Measurements from ENCODE around the gene NT5DC1. TPM values are rescaled to one million over a fixed set of nuclear protein-coding genes. Genes with fewer than 3 reads are reported as not detected.
A peak's percentile ranks its signal among the peaks of the same experiment; 100 is the strongest.

The NT5DC1 gene
- polyA plus RNA-seq, 3 donors: 18.2 to 39.0 (median 28.3) TPM

DNA sequence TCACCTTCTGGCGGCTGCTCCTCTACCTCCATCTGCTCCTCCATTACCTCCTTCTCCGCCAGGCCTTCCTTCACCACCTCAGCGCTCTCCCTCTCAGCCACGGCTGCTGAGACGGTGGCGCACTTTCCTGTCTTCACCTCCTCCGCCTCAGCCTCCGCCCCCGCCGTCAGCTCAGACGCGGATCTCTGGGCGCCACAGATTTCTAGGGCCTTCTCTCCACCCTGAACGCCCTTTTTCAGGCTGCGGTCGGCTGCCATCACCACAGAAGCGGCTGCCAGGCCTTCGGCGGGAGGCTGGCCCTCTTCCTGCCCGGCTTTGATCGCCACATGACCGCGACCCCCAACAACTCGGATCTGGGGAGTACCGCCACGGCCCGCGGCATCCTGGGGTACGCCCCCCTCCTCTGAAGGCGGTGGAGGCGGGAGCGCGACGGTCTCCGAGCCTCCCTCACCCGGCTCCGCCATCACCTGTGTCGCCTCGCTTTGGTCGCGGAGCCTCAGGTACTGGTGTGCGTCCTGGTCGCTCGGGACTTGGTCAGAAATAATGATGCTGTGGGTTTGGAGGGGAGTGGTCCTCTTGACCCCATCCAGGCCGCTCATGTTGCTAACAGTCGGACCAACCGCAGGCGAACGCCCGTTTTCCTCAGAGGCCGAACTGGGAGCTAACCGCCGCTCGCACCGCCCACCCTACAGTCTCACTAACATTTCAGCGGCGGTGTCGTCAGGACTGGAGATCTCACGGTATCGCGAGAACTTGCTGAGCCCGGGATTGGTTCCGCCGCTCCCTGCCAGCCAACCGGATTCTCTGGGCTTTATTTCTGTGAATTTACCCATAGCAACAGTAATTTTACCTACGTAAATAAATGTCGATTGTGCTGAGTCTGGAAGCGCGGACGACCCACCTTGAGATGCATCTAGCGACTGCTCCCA lies 178.8 kb downstream of the NT5DC1 start, which contains the start of gene TSPYL1:
TSS of gene TSPYL1 (minus strand) at position 699 of the 929 bp plus-strand sequence. CDS start at position 599, 100 bp downstream.
- Histone ChIP-seq H3K4me1 (ENCODE audit: control insufficient read depth in 1 of 2, insufficient read depth in 2 of 2, low read length in 2 of 2) (peaks cover 36 to 49% of the 10 kb centered on the region in 2 donors), H3K79me2 (ENCODE audit: insufficient read depth, low read length) (peaks cover 51% of the 10 kb centered on the region), H2AFZ (ENCODE audit: insufficient read depth, low read depth, low read length, poor library complexity, severe bottlenecking) (peak within 1 kb of the TSS; percentile 86), H3K4me3 (replicated peaks in 1 of 3; ENCODE audit: low read depth in 2 of 3, low read length in 3 of 3) (peak within 1 kb of the TSS; percentile 53 to 90 (median 85)), H3K27ac (ENCODE audit: low read depth in 1 of 2, low read length in 2 of 2) (peak within 1 kb of the TSS; percentile 96 to 97), H3K27me3 (ENCODE audit: control insufficient read depth in 2 of 2, insufficient read depth in 2 of 2, low read length in 2 of 2) (no peaks in the 10 kb centered on the region), H3K9me3 (replicated peaks in 1 of 2; ENCODE audit: control insufficient read depth in 1 of 2, insufficient read depth in 1 of 2, low read length in 2 of 2) (no peaks in the 10 kb centered on the region), H3K4me2 (replicated peaks; ENCODE audit: extremely low read depth, low read length, poor library complexity, severe bottlenecking) (peak within 1 kb of the TSS; percentile 85), H3K36me3 (replicated peaks in 1 of 2; ENCODE audit: control insufficient read depth in 1 of 2, insufficient read depth in 2 of 2, low read length in 2 of 2) (peaks cover 0 to 3% of the 10 kb centered on the region in 2 donors), H4K20me1 (ENCODE audit: insufficient read depth, low read length) (peaks cover 27% of the 10 kb centered on the region), H3K9ac (ENCODE audit: insufficient read depth, low read length, poor library complexity, severe bottlenecking) (peak within 1 kb of the TSS; percentile 96)
- peaks cover 43% of the 10 kb centered on the region for H3K4me1 Mint-ChIP-seq
- H3K36me3 Mint-ChIP-seq: peaks cover 10 to 14% of the 10 kb centered on the region in 2 donors
- under 1% methylated on average over 55 of the region's 71 CpGs for WGBS (ENCODE audit: insufficient coverage)
- peaks cover 0 to 2% (median 1%) of the 10 kb centered on the region in 3 donors for H3K27me3 Mint-ChIP-seq (ENCODE audit: low read depth in 3 of 3)
- H3K27ac Mint-ChIP-seq: peak within 1 kb of the TSS; percentile 98 to 99 (median 99)
- TF ChIP-seq, protein P1, sequence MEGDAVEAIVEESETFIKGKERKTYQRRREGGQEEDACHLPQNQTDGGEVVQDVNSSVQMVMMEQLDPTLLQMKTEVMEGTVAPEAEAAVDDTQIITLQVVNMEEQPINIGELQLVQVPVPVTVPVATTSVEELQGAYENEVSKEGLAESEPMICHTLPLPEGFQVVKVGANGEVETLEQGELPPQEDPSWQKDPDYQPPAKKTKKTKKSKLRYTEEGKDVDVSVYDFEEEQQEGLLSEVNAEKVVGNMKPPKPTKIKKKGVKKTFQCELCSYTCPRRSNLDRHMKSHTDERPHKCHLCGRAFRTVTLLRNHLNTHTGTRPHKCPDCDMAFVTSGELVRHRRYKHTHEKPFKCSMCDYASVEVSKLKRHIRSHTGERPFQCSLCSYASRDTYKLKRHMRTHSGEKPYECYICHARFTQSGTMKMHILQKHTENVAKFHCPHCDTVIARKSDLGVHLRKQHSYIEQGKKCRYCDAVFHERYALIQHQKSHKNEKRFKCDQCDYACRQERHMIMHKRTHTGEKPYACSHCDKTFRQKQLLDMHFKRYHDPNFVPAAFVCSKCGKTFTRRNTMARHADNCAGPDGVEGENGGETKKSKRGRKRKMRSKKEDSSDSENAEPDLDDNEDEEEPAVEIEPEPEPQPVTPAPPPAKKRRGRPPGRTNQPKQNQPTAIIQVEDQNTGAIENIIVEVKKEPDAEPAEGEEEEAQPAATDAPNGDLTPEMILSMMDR (IDR thresholded peaks at IDR 0.05): no peak
- DNase-seq: peak; percentile 92 to 98 (median 95)
- no peaks in the 10 kb centered on the region for H3K9me3 Mint-ChIP-seq
- intact Hi-C loops (cut with micrococcal nuclease): loop anchor here in 1 of 2 donors (5.0 kb wide), 1 partner anchor 253 kb away; no protein-coding TSS in a partner anchor
- H3K4me3 Mint-ChIP-seq: peak within 1 kb of the TSS; percentile 96 to 100

DNA sequence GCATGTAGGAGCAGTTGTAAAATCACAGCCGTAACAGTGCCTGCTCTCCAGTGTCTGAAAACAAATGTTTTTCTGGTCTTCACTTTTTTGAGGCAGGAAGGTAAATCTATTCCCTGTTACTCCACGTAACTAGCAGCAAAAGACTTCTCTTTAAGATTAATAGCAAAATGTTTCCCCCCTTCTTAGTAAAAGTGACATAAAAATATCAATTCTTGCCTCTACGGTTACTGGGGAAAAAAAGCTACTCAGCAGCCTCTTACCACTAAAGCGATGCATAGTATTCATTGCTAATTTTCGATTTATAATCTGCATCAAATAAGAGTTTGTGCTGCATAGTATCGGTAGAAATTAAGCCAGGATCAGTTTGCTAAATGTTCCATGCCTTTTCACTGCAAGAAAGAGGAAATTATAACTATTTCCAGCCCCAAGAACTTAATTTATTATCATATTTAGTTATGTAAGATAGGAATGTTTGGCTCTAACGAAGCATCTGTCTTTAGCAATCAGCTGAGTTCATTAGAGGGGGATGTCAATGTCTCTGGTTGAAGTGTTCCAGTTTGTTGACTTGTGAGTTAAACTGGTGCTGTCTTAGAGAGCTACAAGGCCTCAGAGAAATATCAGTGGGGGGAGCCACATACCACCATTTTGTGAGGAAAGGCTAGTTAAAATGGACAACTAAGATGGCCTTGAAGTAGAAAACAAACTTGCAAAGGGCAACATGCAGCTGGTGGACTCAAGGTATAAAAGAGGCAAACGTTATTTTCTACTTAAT lies 179.7 kb downstream of the NT5DC1 start:
- Histone ChIP-seq H3K79me2 (ENCODE audit: insufficient read depth, low read length) (peaks cover 43% of the 10 kb centered on the region), H2AFZ (ENCODE audit: insufficient read depth, low read depth, low read length, poor library complexity, severe bottlenecking) (peak overlapping the region; percentile 86), H3K36me3 (replicated peaks in 1 of 2; ENCODE audit: control insufficient read depth in 1 of 2, insufficient read depth in 2 of 2, low read length in 2 of 2) (no peaks in the 10 kb centered on the region), H4K20me1 (ENCODE audit: insufficient read depth, low read length) (peaks cover 21% of the 10 kb centered on the region), H3K4me1 (ENCODE audit: control insufficient read depth in 1 of 2, insufficient read depth in 2 of 2, low read length in 2 of 2) (peaks cover 35 to 44% of the 10 kb centered on the region in 2 donors), H3K27ac (ENCODE audit: low read depth in 1 of 2, low read length in 2 of 2) (peak overlapping the region; percentile 96 to 97), H3K27me3 (ENCODE audit: control insufficient read depth in 2 of 2, insufficient read depth in 2 of 2, low read length in 2 of 2) (no peaks in the 10 kb centered on the region), H3K9me3 (replicated peaks in 1 of 2; ENCODE audit: control insufficient read depth in 1 of 2, insufficient read depth in 1 of 2, low read length in 2 of 2) (no peaks in the 10 kb centered on the region), H3K9ac (ENCODE audit: insufficient read depth, low read length, poor library complexity, severe bottlenecking) (peak overlapping the region; percentile 96), H3K4me3 (replicated peaks in 1 of 3; ENCODE audit: low read depth in 2 of 3, low read length in 3 of 3) (peak overlapping the region; percentile 53 to 90 (median 85)), H3K4me2 (replicated peaks; ENCODE audit: extremely low read depth, low read length, poor library complexity, severe bottlenecking) (peak overlapping the region; percentile 85)
- H3K36me3 Mint-ChIP-seq: peaks cover 5 to 11% of the 10 kb centered on the region in 2 donors
- peak in 1 of 3 donors; percentile 20 for DNase-seq
- peak overlapping the region; percentile 96 to 100 for H3K4me3 Mint-ChIP-seq
- TF ChIP-seq, protein P1 (IDR thresholded peaks at IDR 0.05): no peak
- peaks cover 0 to 2% (median 1%) of the 10 kb centered on the region in 3 donors for H3K27me3 Mint-ChIP-seq (ENCODE audit: low read depth in 3 of 3)
- H3K4me1 Mint-ChIP-seq: peaks cover 39% of the 10 kb centered on the region
- 22% methylated on average over 3 of the region's 8 CpGs for WGBS (ENCODE audit: insufficient coverage)
- peak overlapping the region; percentile 98 to 99 (median 99) for H3K27ac Mint-ChIP-seq
- intact Hi-C loops (cut with micrococcal nuclease): no loop called here
- peaks cover 0 to under 1% (median 0%) of the 10 kb centered on the region in 7 donors for H3K9me3 Mint-ChIP-seq
